ENCODE results near the gene ZNF366. TPM values are rescaled to one million over a fixed set of nuclear protein-coding genes. Genes with fewer than 3 reads are reported as not detected.

Gene ZNF366
- polyA plus RNA-seq, 4 donors, result 1.5 to 2.4 (median 2.1) TPM; not detected in 1

- H3K4me1 ChIP-seq (ENCODE audit: control insufficient read depth in 3 of 3, insufficient read depth in 2 of 3, low read depth in 1 of 3, low read length in 2 of 3), result no peaks in the 10 kb centered on the region
- H3K9me3 ChIP-seq (ENCODE audit: control insufficient read depth in 2 of 2, insufficient read depth in 1 of 2, low read depth in 1 of 2, low read length in 1 of 2), result no peaks in the 10 kb centered on the region
- H3K36me3 ChIP-seq (ENCODE audit: control insufficient read depth in 3 of 3, insufficient read depth in 2 of 3, low read depth in 1 of 3, low read length in 3 of 3), result no peaks in the 10 kb centered on the region
- no peak overlapping the region for H3K4me3 ChIP-seq (ENCODE audit: low read depth in 1 of 3, low read length in 3 of 3)
- H3K27ac ChIP-seq (ENCODE audit: low read depth in 1 of 3, low read length in 2 of 3), result no peak overlapping the region
- no peak for FAIRE-seq
- H3K27me3 ChIP-seq (ENCODE audit: control insufficient read depth in 3 of 3, insufficient read depth in 3 of 3, low read length in 3 of 3), result no peaks in the 10 kb centered on the region
- WGBS, 3 donors, result 71 to 74% (median 71%) methylated on average over 3 of the region's 3 CpGs
- DNase-seq, result no peak
Observed at GRCh38 chr5:72434781-72435437, 72.3 kb downstream of the ZNF366 start.

GRCh38 chr5:72434056-72434780 lies 73.0 kb downstream of the ZNF366 start:
- DNase-seq (no peak), FAIRE-seq (no peak)
- Histone ChIP-seq H3K27me3 (ENCODE audit: control insufficient read depth in 3 of 3, insufficient read depth in 3 of 3, low read length in 3 of 3) (no peaks in the 10 kb centered on the region), H3K4me1 (ENCODE audit: control insufficient read depth in 3 of 3, insufficient read depth in 2 of 3, low read depth in 1 of 3, low read length in 2 of 3) (no peaks in the 10 kb centered on the region), H3K9me3 (ENCODE audit: control insufficient read depth in 2 of 2, insufficient read depth in 1 of 2, low read depth in 1 of 2, low read length in 1 of 2) (no peaks in the 10 kb centered on the region), H3K27ac (ENCODE audit: low read depth in 1 of 3, low read length in 2 of 3) (no peak overlapping the region), H3K36me3 (ENCODE audit: control insufficient read depth in 3 of 3, insufficient read depth in 2 of 3, low read depth in 1 of 3, low read length in 3 of 3) (no peaks in the 10 kb centered on the region), H3K4me3 (ENCODE audit: low read depth in 1 of 3, low read length in 3 of 3) (no peak overlapping the region)
- 58 to 70% (median 69%) methylated on average over 5 of the region's 5 CpGs for WGBS, 3 donors

- Histone ChIP-seq H3K36me3 (ENCODE audit: control insufficient read depth in 3 of 3, insufficient read depth in 2 of 3, low read depth in 1 of 3, low read length in 3 of 3) (no peaks in the 10 kb centered on the region), H3K4me1 (ENCODE audit: control insufficient read depth in 3 of 3, insufficient read depth in 2 of 3, low read depth in 1 of 3, low read length in 2 of 3) (no peaks in the 10 kb centered on the region), H3K9me3 (ENCODE audit: control insufficient read depth in 2 of 2, insufficient read depth in 1 of 2, low read depth in 1 of 2, low read length in 1 of 2) (no peaks in the 10 kb centered on the region), H3K4me3 (ENCODE audit: low read depth in 1 of 3, low read length in 3 of 3) (no peak overlapping the region), H3K27me3 (ENCODE audit: control insufficient read depth in 3 of 3, insufficient read depth in 3 of 3, low read length in 3 of 3) (no peaks in the 10 kb centered on the region), H3K27ac (ENCODE audit: low read depth in 1 of 3, low read length in 2 of 3) (no peak overlapping the region)
- no peak for FAIRE-seq
- WGBS, 3 donors, result 49 to 77% (median 74%) methylated on average over 1 of the region's 1 CpG
- DNase-seq, result no peak
Observed at GRCh38 chr5:72433522-72433921, 73.7 kb downstream of the ZNF366 start.

- no peak overlapping the region for H3K27ac ChIP-seq (ENCODE audit: low read depth in 1 of 3, low read length in 2 of 3)
- H3K4me1 ChIP-seq (ENCODE audit: control insufficient read depth in 3 of 3, insufficient read depth in 2 of 3, low read depth in 1 of 3, low read length in 2 of 3), result no peaks in the 10 kb centered on the region
- H3K36me3 ChIP-seq (ENCODE audit: control insufficient read depth in 3 of 3, insufficient read depth in 2 of 3, low read depth in 1 of 3, low read length in 3 of 3), result no peaks in the 10 kb centered on the region
- H3K27me3 ChIP-seq (ENCODE audit: control insufficient read depth in 3 of 3, insufficient read depth in 3 of 3, low read length in 3 of 3), result no peaks in the 10 kb centered on the region
- no peak for FAIRE-seq
- no peaks in the 10 kb centered on the region for H3K9me3 ChIP-seq (ENCODE audit: control insufficient read depth in 2 of 2, insufficient read depth in 1 of 2, low read depth in 1 of 2, low read length in 1 of 2)
- no peak for DNase-seq
- no peak overlapping the region for H3K4me3 ChIP-seq (ENCODE audit: low read depth in 1 of 3, low read length in 3 of 3)
- WGBS, 3 donors, result 26 to 67% (median 63%) methylated on average over 1 of the region's 1 CpG
Observed at GRCh38 chr5:72428669-72429068, 78.5 kb downstream of the ZNF366 start.

- DNase-seq, result no peak
- Histone ChIP-seq H3K9me3 (ENCODE audit: control insufficient read depth in 2 of 2, insufficient read depth in 1 of 2, low read depth in 1 of 2, low read length in 1 of 2) (no peaks in the 10 kb centered on the region), H3K4me1 (ENCODE audit: control insufficient read depth in 3 of 3, insufficient read depth in 2 of 3, low read depth in 1 of 3, low read length in 2 of 3) (no peaks in the 10 kb centered on the region), H3K4me3 (ENCODE audit: low read depth in 1 of 3, low read length in 3 of 3) (no peak overlapping the region), H3K27me3 (ENCODE audit: control insufficient read depth in 3 of 3, insufficient read depth in 3 of 3, low read length in 3 of 3) (no peaks in the 10 kb centered on the region), H3K27ac (ENCODE audit: low read depth in 1 of 3, low read length in 2 of 3) (no peak overlapping the region), H3K36me3 (ENCODE audit: control insufficient read depth in 3 of 3, insufficient read depth in 2 of 3, low read depth in 1 of 3, low read length in 3 of 3) (no peaks in the 10 kb centered on the region)
- no peak for FAIRE-seq
- WGBS, 3 donors, result 48 to 55% (median 54%) methylated on average over 6 of the region's 6 CpGs
Observed at GRCh38 chr5:72427488-72428437, 79.4 kb downstream of the ZNF366 start.

GRCh38 chr5:72427016-72427415 lies 80.2 kb downstream of the ZNF366 start:
- no peak for FAIRE-seq
- DNase-seq, result no peak
- Histone ChIP-seq H3K4me1 (ENCODE audit: control insufficient read depth in 3 of 3, insufficient read depth in 2 of 3, low read depth in 1 of 3, low read length in 2 of 3) (no peaks in the 10 kb centered on the region), H3K27me3 (ENCODE audit: control insufficient read depth in 3 of 3, insufficient read depth in 3 of 3, low read length in 3 of 3) (no peaks in the 10 kb centered on the region), H3K27ac (ENCODE audit: low read depth in 1 of 3, low read length in 2 of 3) (no peak overlapping the region), H3K9me3 (ENCODE audit: control insufficient read depth in 2 of 2, insufficient read depth in 1 of 2, low read depth in 1 of 2, low read length in 1 of 2) (no peaks in the 10 kb centered on the region), H3K36me3 (ENCODE audit: control insufficient read depth in 3 of 3, insufficient read depth in 2 of 3, low read depth in 1 of 3, low read length in 3 of 3) (no peaks in the 10 kb centered on the region), H3K4me3 (ENCODE audit: low read depth in 1 of 3, low read length in 3 of 3) (no peak overlapping the region)
- WGBS, 3 donors, result 76 to 81% (median 78%) methylated on average over 2 of the region's 2 CpGs

- DNase-seq (no peak), FAIRE-seq (no peak)
- no peak overlapping the region for H3K4me3 ChIP-seq (ENCODE audit: low read depth in 1 of 3, low read length in 3 of 3)
- H3K4me1 ChIP-seq (ENCODE audit: control insufficient read depth in 3 of 3, insufficient read depth in 2 of 3, low read depth in 1 of 3, low read length in 2 of 3), result no peaks in the 10 kb centered on the region
- no peaks in the 10 kb centered on the region for H3K36me3 ChIP-seq (ENCODE audit: control insufficient read depth in 3 of 3, insufficient read depth in 2 of 3, low read depth in 1 of 3, low read length in 3 of 3)
- no peaks in the 10 kb centered on the region for H3K9me3 ChIP-seq (ENCODE audit: control insufficient read depth in 2 of 2, insufficient read depth in 1 of 2, low read depth in 1 of 2, low read length in 1 of 2)
- no peak overlapping the region for H3K27ac ChIP-seq (ENCODE audit: low read depth in 1 of 3, low read length in 2 of 3)
- no peaks in the 10 kb centered on the region for H3K27me3 ChIP-seq (ENCODE audit: control insufficient read depth in 3 of 3, insufficient read depth in 3 of 3, low read length in 3 of 3)
Observed at GRCh38 chr5:72426019-72426418, 81.2 kb downstream of the ZNF366 start.

GRCh38 chr5:72418271-72418670 lies 88.9 kb downstream of the ZNF366 start:
- Histone ChIP-seq H3K27me3 (ENCODE audit: control insufficient read depth in 3 of 3, insufficient read depth in 3 of 3, low read length in 3 of 3) (no peaks in the 10 kb centered on the region), H3K4me3 (ENCODE audit: low read depth in 1 of 3, low read length in 3 of 3) (no peak overlapping the region), H3K36me3 (ENCODE audit: control insufficient read depth in 3 of 3, insufficient read depth in 2 of 3, low read depth in 1 of 3, low read length in 3 of 3) (no peaks in the 10 kb centered on the region), H3K27ac (ENCODE audit: low read depth in 1 of 3, low read length in 2 of 3) (no peak overlapping the region), H3K4me1 (ENCODE audit: control insufficient read depth in 3 of 3, insufficient read depth in 2 of 3, low read depth in 1 of 3, low read length in 2 of 3) (no peaks in the 10 kb centered on the region), H3K9me3 (ENCODE audit: control insufficient read depth in 2 of 2, insufficient read depth in 1 of 2, low read depth in 1 of 2, low read length in 1 of 2) (peaks cover 0 to 4% of the 10 kb centered on the region in 2 donors)
- FAIRE-seq (no peak), DNase-seq (no peak)
- 87 to 90% (median 89%) methylated on average over 9 of the region's 9 CpGs for WGBS, 3 donors
